GM12891 (cell line): Measurements from ENCODE around the gene IRF1.

ENCODE experiments used
- DNase-seq: peaks from one replicate; pipeline ENCODE4 v3.0.0; 2011; ENCODE audit warnings: low spot score; ENCODE audit not compliant: insufficient read length
- FAIRE-seq: peaks from 2 replicates; lab custom pipeline; 2011; peaks lifted over from hg19 to GRCh38; lab: Jason Lieb, UNC
- PAX5 ChIP-seq: IDR thresholded peaks from 2 replicates; pipeline ENCODE4 v1.6.1; 2011; ENCODE audit warnings: low read length, moderate library complexity, mild to moderate bottlenecking; ENCODE audit not compliant: insufficient read depth, severe bottlenecking
- POLR2A ChIP-seq: IDR thresholded peaks from 2 replicates; pipeline ENCODE4 v1.6.1; 2011; ENCODE audit warnings: low read depth, low read length, control low read depth
- POLR2AphosphoS5 ChIP-seq: IDR thresholded peaks from 2 replicates; pipeline ENCODE4 v1.6.1; 2011; ENCODE audit warnings: low read depth, low read length, control low read depth
- POU2F2 ChIP-seq: IDR thresholded peaks from 2 replicates; pipeline ENCODE4 v1.6.1; 2011; ENCODE audit warnings: low read depth, mild to moderate bottlenecking, control low read depth, low read length, moderate library complexity
- SPI1 ChIP-seq: IDR thresholded peaks from 2 replicates; pipeline ENCODE4 v1.6.1; 2011; ENCODE audit warnings: low read depth, low read length, control low read depth
- TAF1 ChIP-seq: IDR thresholded peaks from 2 replicates; pipeline ENCODE4 v1.6.1; 2011; ENCODE audit warnings: low read depth, low read length, control low read depth

The IRF1 gene

DNA sequence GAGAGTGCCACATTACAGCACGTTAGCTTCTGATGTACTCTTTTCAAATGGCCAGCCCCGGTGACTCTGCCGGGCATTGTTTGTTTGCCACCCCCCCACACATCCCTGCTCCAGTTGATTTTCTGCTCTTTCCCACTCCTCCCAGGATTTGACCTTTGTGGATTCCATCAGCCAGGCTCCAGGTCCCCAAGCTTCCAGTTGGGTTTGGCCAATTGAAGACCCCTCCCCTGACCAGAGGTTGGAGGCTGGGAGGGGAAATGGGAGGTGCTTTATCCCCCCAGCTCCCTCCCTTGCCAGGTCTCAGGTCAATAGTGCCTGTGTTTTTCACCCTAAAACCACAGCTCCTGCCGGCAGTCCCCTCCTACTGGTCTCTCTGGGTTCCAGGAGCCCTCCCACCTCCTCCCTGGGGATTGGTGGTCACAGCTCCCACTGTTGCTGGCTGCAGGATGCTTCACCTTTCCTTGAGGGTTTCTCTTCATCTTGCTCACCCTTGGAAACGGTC lies 34.9 kb downstream of the IRF1 start:
- TF ChIP-seq POU2F2 (no peak), SPI1 (no peak), PAX5 (no peak), POLR2A (no peak), TAF1 (no peak), POLR2AphosphoS5 (no peak)
- FAIRE-seq (no peak), DNase-seq (no peak)

DNA sequence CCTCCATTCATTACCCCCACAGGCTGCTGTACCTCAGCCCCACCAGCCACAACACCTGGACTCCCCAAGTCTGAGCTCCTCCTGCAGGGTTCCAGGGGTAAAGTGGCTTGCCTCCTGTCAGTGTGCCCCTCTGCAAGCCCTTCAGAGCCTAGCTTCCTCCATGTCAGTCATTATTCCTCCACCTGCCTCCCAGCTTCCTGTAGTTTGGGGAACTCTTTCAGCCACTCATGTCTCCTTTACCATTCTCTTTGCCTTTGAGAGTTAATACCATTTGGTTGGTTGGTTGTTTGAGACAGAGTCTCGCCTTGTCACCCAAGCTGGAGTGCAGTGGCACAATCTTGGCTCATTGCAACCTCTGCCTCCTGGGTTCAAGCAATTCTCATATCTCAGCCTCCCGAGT lies 36.2 kb downstream of the IRF1 start:
- no peak for FAIRE-seq

GRCh38 chr5:132451387-132451786 lies 39.2 kb downstream of the IRF1 start:
- FAIRE-seq (no peak), DNase-seq (no peak)

More for the DNA sequence above, 36.2 kb downstream of the IRF1 start:
- TF ChIP-seq PAX5 (no peak), POLR2A (no peak), POU2F2 (no peak), TAF1 (no peak), POLR2AphosphoS5 (no peak), SPI1 (no peak)
- DNase-seq: no peak

DNA sequence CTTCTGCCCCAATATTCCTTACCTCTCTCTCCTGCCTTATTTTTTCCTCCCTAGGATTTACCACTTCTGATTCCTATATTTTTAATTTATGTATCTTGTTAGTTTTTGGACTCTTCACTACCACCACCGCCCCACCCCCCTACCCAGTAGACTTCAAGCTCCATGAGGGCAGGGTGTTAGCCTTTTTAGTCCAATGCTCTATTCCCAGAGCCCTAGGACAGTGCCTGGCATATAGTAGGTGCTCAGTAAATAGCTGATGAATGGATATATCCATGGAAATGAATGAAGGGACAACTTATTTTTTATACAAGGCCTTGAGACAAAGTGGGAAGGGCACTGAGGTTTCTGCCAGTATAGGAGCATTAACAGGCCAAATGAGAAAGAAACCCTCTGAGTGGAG lies 41.5 kb downstream of the IRF1 start:
- no peak for DNase-seq
- FAIRE-seq: no peak
- no peak for TF ChIP-seq PAX5

More at GRCh38 chr5:132451387-132451786, 39.2 kb downstream of the IRF1 start:
- TF ChIP-seq POU2F2 (no peak), SPI1 (no peak), TAF1 (no peak), PAX5 (no peak), POLR2AphosphoS5 (no peak)

GRCh38 chr5:132447196-132447595 lies 43.4 kb downstream of the IRF1 start:
- DNase-seq: no peak
- no peak for FAIRE-seq
- TF ChIP-seq PAX5 (no peak), TAF1 (no peak), SPI1 (no peak), POLR2AphosphoS5 (no peak), POLR2A (no peak)

- TF ChIP-seq POU2F2: no peak
- no peak for FAIRE-seq
- no peak for DNase-seq
Observed at GRCh38 chr5:132446621-132447020, 44.0 kb downstream of the IRF1 start.

GRCh38 chr5:132445930-132446329 lies 44.6 kb downstream of the IRF1 start:
- DNase-seq (no peak), FAIRE-seq (no peak)
- TF ChIP-seq POLR2AphosphoS5 (no peak), SPI1 (no peak), TAF1 (no peak), POLR2A (no peak)

- FAIRE-seq (no peak), DNase-seq (no peak)
- TF ChIP-seq POU2F2: no peak
- no peak for TF ChIP-seq TAF1
- TF ChIP-seq PAX5: no peak
- TF ChIP-seq POLR2AphosphoS5: no peak
- TF ChIP-seq POLR2A: no peak
- no peak for TF ChIP-seq SPI1
Observed at GRCh38 chr5:132445640-132445923, 45.0 kb downstream of the IRF1 start.

- FAIRE-seq: no peak
- TF ChIP-seq PAX5 (no peak), POLR2AphosphoS5 (no peak), SPI1 (no peak), POLR2A (no peak), TAF1 (no peak), POU2F2 (no peak)
- no peak for DNase-seq
Observed at GRCh38 chr5:132444841-132445639, 45.5 kb downstream of the IRF1 start.

DNA sequence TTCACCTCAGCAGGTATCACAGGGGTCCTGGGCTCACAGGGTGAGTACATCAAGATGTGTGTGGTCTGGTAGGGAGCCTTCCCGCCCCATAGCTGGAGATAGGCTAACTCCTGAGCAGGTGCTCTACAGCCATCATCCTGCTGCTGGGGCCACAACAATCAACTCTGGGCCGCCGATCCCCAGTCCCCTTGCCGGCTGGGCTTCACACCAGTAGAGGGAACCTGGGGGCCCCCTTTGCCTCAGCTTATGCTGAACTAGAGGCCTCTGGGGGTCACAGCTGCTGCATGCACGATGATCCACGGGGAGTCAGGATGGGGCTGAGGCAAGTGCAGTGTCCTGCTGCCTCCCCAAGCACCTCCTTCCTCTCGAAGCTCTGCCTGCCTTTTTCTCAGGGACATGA lies 46.5 kb downstream of the IRF1 start:
- no peak for DNase-seq
- no peak for FAIRE-seq
- TF ChIP-seq POLR2A (no peak), TAF1 (no peak), POLR2AphosphoS5 (no peak), POU2F2 (no peak), SPI1 (no peak), PAX5 (no peak)
